HG03460 (cell line): ENCODE results near the gene OR7G3.

Source experiments
- ATAC-seq: cut with Tn5 transposase; IDR thresholded peaks from one replicate; pipeline ENCODE4 v1.9.1; 2021; ENCODE audit not compliant: unreplicated experiment

Gene OR7G3

DNA sequence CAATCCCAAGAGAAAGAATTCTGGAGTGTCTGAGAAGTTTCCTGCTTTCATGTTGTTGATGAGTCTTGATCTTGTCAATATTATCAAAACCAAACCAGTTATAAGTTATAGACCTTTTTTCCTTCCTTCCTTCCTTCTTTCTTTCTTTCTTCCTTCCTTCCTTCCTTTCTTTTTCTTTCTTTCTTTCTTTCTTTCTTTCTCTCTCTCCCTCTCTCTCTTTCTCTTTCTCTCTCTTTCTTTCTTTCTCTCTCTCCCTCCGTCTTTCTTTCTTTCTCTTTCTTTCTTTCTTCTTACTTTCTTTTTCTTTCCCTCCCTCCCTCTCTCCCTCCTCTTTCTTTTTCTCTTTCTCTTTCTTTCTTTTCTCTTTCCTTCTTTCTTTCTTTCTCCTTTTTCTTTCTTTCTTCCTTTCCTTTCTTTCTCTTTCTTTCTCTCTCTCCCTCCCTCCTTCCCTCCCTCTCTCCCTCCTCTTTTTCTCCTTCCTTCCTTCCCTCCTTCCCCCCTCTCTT lies at the start of gene OR7G3:
Gene OR7G3, minus strand, starts transcription at position 51 of the 506 bp plus-strand sequence. Its CDS starts 0 bp downstream, at position 51.
- ATAC-seq, result no peak

- ATAC-seq, result no peak
Observed at GRCh38 chr19:9175326-9175725, 48.6 kb upstream of the OR7G3 start.

DNA sequence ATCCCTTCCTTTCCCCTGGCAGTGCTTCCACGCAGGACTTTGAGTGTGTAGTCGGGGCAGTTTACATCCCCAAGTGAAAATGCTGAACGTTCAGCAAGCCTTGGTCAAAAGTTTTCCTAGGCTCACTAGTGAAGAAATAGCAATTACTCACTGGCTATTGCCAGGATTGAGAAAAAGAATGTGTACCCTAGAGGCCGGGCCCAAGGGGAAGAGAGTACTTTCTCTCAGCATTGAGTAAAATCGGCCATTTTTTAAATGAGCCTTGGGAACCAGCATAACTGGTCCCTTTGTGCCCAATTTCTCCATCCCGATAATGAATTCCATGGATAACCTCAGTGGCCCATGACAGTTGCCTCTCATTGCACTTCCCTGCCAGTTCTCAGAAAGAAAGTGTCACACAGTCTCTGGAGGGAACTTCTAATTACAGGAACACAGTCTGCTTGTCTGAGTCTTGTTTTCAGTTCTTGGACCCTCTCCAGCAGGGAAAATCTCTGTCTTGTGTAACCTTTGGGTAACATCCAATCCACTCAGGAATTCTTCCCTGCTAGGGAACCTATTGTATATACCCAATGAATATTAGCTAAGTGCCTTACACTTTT lies 44.7 kb upstream of the OR7G3 start:
- no peak for ATAC-seq

GRCh38 chr19:9166846-9167245 lies 40.1 kb upstream of the OR7G3 start:
- no peak for ATAC-seq

GRCh38 chr19:9165261-9165660 lies 38.5 kb upstream of the OR7G3 start:
- no peak for ATAC-seq

- no peak for ATAC-seq
Observed at GRCh38 chr19:9161427-9161826, 34.7 kb upstream of the OR7G3 start.

DNA sequence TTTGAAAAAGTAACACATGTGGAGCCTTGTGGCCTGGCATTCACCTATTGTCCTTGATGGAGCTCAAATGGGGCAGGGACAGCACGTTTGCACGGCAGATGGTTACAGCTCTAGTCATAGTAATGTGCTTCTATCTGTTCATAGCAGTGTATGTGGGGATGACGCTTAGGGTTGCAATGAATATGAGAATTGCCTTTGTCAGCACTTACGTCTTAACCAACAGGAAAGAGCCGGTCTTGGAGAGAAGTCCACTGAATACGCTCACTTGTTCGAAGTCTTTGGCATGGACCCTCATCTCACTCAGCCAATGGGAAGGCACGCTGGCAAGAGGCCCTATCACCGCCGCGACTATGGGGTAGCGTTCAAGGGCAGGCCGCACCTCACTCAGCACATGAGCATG lies 33.1 kb upstream of the OR7G3 start:
- no peak for ATAC-seq

GRCh38 chr19:9156304-9156703 lies 29.6 kb upstream of the OR7G3 start:
- ATAC-seq, result no peak

DNA sequence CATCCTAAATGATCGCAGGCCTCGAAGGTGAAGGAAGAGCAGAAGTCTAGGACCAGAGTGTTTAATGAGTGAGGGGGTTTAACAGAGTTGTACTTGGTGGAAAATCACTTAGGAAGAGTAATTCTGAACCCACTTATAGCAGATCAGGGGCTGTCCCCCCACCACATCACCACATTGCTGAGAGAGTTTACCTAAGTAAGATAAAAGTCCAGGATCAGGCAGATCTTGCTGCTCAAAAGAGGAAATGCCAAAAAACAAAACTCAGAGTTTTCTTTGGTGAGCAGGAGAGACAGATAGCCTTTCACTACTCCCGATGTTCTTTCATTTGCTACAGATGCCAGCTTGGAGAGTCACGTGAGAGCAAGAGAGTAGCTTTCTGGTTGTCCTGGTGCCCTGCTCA lies 28.8 kb upstream of the OR7G3 start:
- no peak for ATAC-seq

GRCh38 chr19:9151367-9151766 lies 24.6 kb upstream of the OR7G3 start:
- ATAC-seq, result no peak

DNA sequence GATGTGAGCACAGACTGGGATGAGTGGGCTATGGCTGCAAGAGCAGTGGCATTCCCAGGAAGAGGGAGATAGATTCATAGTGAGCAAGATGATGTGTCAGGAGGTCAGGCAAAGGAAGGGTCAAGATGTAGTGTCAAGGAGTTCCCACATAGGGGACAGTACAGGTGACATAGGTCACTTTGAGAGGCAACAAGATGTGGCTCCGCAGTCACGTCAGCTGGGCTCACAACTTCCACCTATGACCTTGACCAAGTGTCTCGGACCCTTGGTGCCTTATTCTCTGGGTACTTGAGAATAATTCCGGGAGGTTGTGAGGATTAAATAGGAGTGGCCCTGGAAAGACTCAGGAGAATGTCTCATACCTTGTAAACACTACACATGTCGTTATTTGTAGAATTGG lies 23.9 kb upstream of the OR7G3 start:
- ATAC-seq, result no peak

- no peak for ATAC-seq
Observed at GRCh38 chr19:9149997-9150396, 23.2 kb upstream of the OR7G3 start.

GRCh38 chr19:9148697-9149096 lies 21.9 kb upstream of the OR7G3 start:
- no peak for ATAC-seq

GRCh38 chr19:9146882-9147281 lies 20.1 kb upstream of the OR7G3 start:
- no peak for ATAC-seq

GRCh38 chr19:9144920-9145319 lies 18.2 kb upstream of the OR7G3 start:
- ATAC-seq, result no peak

- ATAC-seq, result peak; percentile 96
Observed at GRCh38 chr19:9140159-9140874, 13.6 kb upstream of the OR7G3 start, which contains the start of gene ZNF317. Gene ZNF317, plus strand, starts transcription at chr19:9140397. Its CDS starts 15,620 bp downstream, at chr19:9156017.

DNA sequence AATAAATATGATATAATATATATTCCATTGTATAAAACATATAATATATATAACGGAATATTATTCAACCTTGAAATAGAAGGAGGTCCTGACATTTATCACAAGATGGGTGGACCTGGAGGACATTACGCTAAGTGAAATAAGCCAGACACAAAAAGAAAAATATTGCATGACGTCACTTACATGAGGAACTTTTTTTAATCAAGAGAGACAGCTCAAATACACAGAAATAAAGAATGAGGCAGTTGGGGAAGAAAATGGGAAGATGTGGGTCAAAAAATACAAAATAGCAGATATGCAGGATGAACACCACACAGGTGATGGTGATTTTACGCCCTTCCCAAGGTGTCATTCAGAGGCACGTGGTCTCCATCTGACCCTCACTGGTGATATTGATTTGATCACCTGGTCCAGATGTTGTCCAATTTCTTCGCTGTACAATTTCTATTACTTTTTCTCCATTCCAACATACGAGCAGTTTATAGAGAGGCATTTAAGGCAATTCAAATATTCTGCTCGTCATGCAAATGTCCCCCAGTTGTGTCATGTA lies 12.9 kb upstream of the OR7G3 start:
- peak; percentile 11 for ATAC-seq

- ATAC-seq, result no peak
Observed at GRCh38 chr19:9132422-9132821, 5.7 kb upstream of the OR7G3 start.

DNA sequence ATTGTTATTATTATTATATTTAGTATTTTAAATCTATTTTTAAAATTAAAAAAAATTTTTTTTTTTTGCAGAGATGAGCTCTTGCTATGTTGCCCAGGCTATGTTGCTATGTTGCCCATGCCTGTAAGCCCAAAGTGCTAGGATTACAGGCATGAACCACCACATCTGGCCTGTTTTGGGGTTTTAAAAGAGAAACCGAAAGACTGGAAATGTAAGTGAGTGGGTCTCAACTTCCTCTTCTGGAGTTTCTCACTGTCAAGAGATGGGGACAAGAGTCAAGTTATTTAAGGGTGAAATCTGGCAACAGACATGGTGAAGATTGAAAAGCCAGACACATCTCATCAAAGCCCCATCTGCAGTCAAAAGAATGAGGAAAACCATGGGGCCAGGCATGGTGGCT lies 4.2 kb upstream of the OR7G3 start:
- no peak for ATAC-seq

- no peak for ATAC-seq
Observed at GRCh38 chr19:9128171-9128570, 1.4 kb upstream of the OR7G3 start.

DNA sequence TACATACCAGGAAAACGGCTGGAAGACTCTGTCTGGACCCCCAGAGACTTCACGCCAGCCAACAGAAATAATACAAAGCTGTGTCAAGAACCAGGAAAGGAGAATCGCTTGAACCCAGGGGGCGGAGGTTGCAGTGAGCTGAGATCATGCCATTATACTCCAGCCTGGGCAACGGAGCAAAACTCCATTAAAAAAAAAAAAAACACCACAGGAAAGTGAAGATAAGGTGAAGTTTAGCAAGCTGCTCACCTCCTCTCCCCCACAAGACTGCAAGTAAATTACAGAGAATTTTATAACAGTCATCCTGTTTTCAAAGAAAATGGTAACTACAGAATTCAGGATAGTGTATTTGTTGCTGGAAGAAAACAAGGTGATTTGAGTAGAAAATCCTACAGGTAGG lies 10.2 kb downstream of the OR7G3 start:
- ATAC-seq, result no peak

GRCh38 chr19:9115307-9115813 lies 11.4 kb downstream of the OR7G3 start, which contains the start of gene OR7G1:
Gene OR7G1, minus strand, starts transcription at chr19:9115763. Its CDS starts 0 bp downstream, at chr19:9115763.
- ATAC-seq, result no peak
